Caki2 (cell line): ENCODE results near the gene CLEC18B. TPM values are rescaled to one million over a fixed set of nuclear protein-coding genes. Genes with fewer than 3 reads are reported as not detected.
"Not testable (repeated sequence)": the region's sequence is repeated elsewhere in the genome, so short reads cannot be mapped to it uniquely, and the experiment has no call there.

Experiments used
- DNase-seq: peaks from one replicate; pipeline ENCODE4 v3.0.0-alpha.2; 2015; ENCODE audit warnings: low read depth
- in situ Hi-C: cut with HindIII; loops from 2 replicates; pipeline ENCODE4 v1.10.0; 2016; ENCODE audit warnings: low sequenced_read_pairs, low pct_unique_long_range_greater_than_20kb, mixed read lengths
- total RNA-seq: library from RNA; depleted of rRNA; stranded (reverse); fragments of >200 nt; shearing (Covaris generic); gene quantifications from 2 replicates; pipeline ENCODE4 v1.2.3, GENCODE V29; 2014; ENCODE audit warnings: low replicate concordance; rRNA removed

Gene CLEC18B
- total RNA-seq, 1 experiment from 2014 or later: 6.7 TPM

- in situ Hi-C loops: no loop called here
These were observed 48.1 kb downstream of the CLEC18B start for GRCh38 chr16:74372953-74373846.

DNA sequence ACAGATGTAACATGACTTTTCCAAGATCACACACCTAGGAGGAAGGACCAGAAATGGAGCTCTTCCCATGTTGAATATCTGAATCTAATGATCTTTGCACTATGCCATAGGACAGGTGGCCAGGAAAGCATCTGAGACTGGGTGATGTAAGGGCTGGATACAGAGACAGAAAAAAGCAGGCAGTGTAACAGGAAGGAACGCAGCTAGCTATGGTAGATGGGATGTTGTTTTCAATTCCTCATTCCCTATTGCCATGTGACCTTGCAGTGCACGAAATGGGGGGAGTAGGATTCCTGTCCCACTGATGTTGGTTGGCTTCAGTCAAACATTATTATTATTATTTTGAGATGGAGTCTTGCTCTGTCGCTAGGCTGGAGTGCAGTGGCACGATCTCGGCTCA lies 48.9 kb downstream of the CLEC18B start:
- in situ Hi-C loops: no loop called here

More at GRCh38 chr16:74372953-74373846, 48.1 kb downstream of the CLEC18B start:
- DNase-seq: no peak

DNA sequence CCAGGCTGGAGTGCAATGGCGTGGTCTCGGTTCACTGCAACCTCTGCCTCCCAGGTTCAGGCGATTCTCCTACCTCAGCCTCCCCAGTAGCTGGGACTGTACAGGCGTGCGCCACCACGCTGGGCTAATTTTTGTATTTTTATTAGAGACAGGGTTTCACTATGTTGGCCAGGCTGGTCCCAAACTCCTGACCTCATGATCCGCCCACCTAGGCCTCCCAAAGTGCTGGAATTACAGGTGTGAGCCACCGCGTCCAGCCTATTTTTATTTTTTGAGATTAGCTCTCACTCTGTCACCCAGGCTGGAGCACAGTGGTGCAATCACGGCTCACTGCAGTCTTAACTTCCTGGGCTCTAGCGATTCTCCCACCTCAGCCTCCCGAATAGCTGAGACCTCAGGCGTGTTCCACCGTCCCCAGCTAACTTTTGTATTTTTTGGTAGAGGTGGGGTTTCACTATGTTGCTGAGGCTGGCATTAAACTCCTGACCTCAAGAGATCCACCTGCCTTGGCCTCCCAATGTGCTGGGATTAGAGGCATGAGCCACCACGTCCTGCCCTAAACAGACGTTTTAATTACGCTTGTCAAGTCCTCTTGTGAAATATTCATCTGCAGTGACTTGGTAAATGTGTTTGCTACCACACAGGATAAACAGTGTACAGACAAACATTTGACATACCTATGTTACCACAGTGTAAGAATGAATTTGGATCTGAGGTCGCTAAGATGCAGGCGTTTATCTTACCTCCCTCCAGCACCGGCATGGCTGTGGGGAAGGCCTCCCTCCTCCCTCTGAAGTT lies 50.7 kb downstream of the CLEC18B start:
- DNase-seq, in situ Hi-C loops: not testable (repeated sequence)

More for the DNA sequence above, 48.9 kb downstream of the CLEC18B start:
- no peak for DNase-seq

DNA sequence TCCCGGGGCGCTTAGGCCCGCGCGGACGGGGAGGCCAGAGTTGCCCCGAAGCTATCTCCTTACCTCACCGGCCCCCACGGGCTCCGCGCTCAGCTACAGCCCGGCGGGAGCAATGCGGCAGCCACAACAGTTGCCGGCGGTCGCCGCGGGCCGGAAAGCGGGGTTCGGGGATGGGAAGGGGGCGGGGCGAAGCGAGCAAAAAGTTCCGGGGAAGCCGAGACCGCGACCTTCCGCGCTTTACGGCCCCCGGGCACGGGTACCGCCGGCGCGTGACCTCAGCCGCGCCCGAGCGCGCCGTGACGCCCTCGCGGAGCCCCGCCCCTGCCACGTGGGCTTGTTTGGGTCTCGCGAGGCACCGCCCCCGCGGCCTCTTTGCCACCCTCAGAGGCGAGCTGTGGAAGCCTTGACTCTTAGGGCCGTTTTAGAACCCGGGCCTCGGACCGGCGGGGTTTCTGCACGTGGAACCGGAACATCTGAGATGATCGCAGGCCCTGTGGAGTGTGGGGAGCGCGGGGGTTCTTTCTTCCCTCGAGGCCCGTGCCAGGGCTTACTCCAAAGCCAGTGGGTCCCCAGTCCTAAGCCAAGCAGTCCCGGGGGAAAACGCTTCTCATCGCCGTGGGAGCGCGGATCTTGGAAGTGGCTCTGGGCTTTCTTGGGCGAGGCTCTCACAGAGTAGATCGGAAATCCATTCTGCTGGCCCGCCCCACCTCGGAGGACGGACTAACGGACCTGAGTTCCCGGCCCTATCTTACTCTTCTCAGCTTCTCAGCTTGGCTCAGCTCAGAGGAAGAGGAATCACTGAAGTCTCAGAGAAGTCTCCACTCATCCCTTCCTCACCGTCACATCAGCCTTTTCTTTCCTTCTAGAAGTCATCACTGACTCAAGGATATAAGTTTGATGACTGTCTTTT lies 53.0 kb downstream of the CLEC18B start:
- peak; percentile 81 for DNase-seq
- in situ Hi-C loops: not testable (repeated sequence)

DNA sequence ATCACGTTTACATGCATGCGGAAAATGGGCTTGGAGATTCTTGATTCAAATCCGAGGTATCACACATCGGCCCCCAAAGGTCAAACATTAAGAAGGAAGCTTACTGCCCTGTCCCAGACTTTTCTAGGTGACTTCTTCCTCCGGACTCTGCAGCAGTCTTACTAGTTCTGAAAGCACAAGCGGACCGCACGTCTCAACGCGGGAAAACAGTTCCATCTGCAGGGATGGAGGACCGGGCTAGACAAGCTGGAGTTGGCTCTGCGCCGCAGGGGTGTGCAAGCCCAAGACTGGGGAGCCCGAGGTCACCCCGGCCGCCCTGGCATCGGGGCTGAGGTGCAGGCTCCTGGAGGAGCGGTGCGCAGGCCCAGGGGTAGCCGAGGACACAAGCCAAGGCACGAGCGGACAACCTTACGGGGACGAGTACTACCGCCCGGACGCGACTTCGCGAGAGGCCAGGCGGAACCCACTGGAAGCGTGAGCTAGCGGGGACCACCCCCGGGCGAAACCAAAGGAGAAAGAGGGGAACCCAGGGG lies 53.7 kb downstream of the CLEC18B start:
- in situ Hi-C loops: not testable (repeated sequence)
- DNase-seq: peak; percentile 49

DNA sequence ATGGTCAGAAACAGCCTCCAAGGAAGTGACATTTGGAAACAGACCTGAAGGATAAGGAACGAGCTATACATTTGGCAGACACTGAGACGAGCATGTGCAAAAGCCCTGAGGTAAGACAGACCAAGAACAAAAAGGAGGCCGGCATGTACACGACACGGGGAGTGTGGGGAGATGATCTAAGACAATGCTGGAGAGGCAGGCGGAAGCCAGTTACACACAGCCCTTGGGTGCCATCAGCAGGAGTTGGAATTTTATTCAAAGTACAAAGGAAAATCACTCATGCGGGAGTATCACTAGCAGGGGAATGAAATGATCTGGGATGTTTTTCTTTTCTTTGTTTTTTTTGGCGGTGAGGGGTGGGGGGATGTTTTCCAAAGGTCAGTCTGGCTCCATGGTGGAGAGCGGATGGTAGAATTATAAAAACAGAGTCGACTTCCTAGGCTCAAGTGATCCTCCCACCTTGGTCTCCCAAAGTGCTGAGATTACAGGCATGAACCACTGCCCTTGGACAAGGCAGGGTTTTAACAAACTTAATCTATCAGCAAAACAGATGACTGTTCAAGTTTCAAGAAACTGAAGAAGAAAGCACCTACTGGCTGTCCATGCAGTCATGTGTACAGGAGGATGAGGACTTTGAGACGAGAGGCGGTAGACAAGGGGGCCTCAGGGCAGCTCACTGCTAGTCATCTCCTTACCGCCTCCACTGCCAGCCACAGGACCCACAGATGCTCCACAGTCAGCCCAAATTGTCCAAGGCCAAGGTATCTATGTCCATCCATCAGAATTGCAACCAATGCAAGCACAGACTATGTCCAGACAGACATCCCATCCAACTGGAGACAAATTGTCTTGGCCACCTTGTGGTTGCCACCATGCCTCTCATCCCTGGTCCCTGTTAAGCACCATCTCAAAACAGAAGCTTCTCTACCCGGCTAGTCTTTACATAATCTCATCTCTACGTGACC lies 59.4 kb downstream of the CLEC18B start:
- peak; percentile 74 for DNase-seq
- in situ Hi-C loops: not testable (repeated sequence)

Other genes with a start within 250 kb of the CLEC18B start
- gene PSMD7, start 124.7 kb downstream of the CLEC18B start, total RNA-seq: 95.1 and 107 TPM in 2 replicates
- gene NPIPB15, start 45.2 kb downstream of the CLEC18B start, total RNA-seq: not detected in 2 replicates
- 47.5 and 48.3 TPM in 2 replicates for gene GLG1, start 185.6 kb upstream of the CLEC18B start, total RNA-seq
- 27.4 and 47.7 TPM in 2 replicates for gene RFWD3, start 245.4 kb upstream of the CLEC18B start, total RNA-seq